ENCODE results near the gene RASAL2.

GRCh38 chr1:178230881-178231409, 137.0 kb downstream of the RASAL2 start:
- TF ChIP-seq, protein P1, sequence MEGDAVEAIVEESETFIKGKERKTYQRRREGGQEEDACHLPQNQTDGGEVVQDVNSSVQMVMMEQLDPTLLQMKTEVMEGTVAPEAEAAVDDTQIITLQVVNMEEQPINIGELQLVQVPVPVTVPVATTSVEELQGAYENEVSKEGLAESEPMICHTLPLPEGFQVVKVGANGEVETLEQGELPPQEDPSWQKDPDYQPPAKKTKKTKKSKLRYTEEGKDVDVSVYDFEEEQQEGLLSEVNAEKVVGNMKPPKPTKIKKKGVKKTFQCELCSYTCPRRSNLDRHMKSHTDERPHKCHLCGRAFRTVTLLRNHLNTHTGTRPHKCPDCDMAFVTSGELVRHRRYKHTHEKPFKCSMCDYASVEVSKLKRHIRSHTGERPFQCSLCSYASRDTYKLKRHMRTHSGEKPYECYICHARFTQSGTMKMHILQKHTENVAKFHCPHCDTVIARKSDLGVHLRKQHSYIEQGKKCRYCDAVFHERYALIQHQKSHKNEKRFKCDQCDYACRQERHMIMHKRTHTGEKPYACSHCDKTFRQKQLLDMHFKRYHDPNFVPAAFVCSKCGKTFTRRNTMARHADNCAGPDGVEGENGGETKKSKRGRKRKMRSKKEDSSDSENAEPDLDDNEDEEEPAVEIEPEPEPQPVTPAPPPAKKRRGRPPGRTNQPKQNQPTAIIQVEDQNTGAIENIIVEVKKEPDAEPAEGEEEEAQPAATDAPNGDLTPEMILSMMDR (IDR thresholded peaks at IDR 0.05; ENCODE audit: low read depth, low read length) = no peak
- TF ChIP-seq EZH2phosphoT487 (IDR thresholded peaks at IDR 0.05; ENCODE audit: low read depth) = no peak
